Dermis lymphatic vessel endothelial cell (primary cell): ENCODE results near the gene PRAC2. TPM values are rescaled to one million over a fixed set of nuclear protein-coding genes. Genes with fewer than 3 reads are reported as not detected.

Experiments
- total RNA-seq: library from RNA; depleted of rRNA; stranded (reverse); fragments of >200 nt; gene quantifications from 2 replicates; pipeline ENCODE4 v1.2.1, GENCODE V29; 2014

The PRAC2 gene
- not detected in 2 replicates for total RNA-seq

GRCh38 chr17:48722915-48723422 is at the start of gene PRAC2:
Gene PRAC2 (plus strand): TSS chr17:48723185. CDS start chr17:48724411, 1,226 bp downstream.

GRCh38 chr17:48722201-48722907 is 631 bp upstream of the PRAC2 start, which contains the start of gene PRAC1:
Gene PRAC1 (minus strand): TSS chr17:48722518. CDS start chr17:48722392, 126 bp downstream.

DNA sequence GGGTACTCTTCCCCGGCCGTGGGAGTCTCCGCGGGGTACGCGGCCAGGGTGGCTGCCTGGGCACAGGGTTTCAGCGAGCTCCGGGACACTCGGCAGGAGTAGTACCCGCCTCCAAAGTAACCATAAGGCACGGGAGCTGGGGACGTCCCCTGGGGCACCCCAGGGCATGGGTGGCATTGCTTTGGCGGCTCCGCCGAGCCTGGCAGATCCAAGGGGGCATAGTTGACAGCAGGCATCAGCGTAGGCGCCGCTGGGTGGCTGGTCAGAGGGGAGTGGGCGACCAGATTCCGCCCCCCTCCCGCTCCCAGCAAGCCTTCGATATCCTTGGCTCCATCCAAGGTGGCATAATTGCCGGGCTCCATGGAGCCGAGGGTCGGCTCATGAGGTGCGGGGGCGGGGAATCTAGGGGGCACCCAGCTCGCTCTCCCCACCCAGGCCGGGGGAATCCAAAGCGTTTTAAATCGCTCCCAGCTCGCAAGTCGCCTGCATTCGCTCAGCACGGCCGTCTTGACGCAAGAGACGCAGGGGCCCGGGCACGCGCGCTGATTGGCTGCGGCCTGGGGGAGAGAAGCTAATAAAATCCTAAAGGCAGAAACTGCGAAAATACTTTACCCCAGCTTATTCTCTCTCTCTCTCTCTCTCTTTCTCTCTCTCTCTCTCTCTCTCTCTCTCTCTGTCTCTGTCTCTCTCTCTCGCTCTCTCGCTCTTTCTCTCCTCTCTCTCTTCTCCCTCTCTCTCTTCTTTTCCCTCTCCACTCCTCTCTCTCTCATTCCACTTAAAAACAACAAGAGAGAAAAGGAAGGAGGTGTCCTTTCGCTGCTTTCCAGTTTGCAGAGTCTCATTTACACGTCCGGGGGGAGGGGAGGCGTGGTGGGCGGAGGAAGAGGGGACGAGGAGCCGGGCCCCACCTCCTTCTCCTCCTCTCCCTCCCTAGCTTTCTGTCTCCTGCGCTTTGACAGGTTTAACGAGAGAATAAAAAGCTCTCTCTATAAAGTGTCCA is 5.5 kb downstream of the PRAC2 start, which contains the start of gene HOXB13:
Gene HOXB13 (minus strand): TSS at position 519 of the 1,000 bp plus-strand sequence. CDS start 157 bp downstream, at position 362.

Other genes starting within 250 kb of the PRAC2 start
- gene HOXB1, start 192.2 kb upstream of the PRAC2 start, total RNA-seq, result not detected in 2 replicates
- gene HOXB2, start 178.1 kb upstream of the PRAC2 start, total RNA-seq, result 0.09 and 0.76 TPM in 2 replicates
- 0.76 and 1.4 TPM in 2 replicates for gene HOXB4, start 144.8 kb upstream of the PRAC2 start, total RNA-seq
- 1.7 and 5.7 TPM in 2 replicates for gene HOXB3, start 132.9 kb upstream of the PRAC2 start, total RNA-seq
- under 0.01 and 0.11 TPM in 2 replicates for gene HOXB5, start 129.4 kb upstream of the PRAC2 start, total RNA-seq
- 1.7 and 4.8 TPM in 2 replicates for gene HOXB6, start 118.2 kb upstream of the PRAC2 start, total RNA-seq
- gene HOXB7, start 112.2 kb upstream of the PRAC2 start, total RNA-seq, result 2.7 and 10.3 TPM in 2 replicates
- gene HOXB8, start 107.9 kb upstream of the PRAC2 start, total RNA-seq, result 0.09 and 1.7 TPM in 2 replicates
- gene HOXB9, start 96.8 kb upstream of the PRAC2 start, total RNA-seq, result under 0.01 and 0.43 TPM in 2 replicates
- not detected in 2 replicates for gene PRAC1, start 667 bp upstream of the PRAC2 start, total RNA-seq
- not detected in 2 replicates for gene HOXB13, start 5.6 kb downstream of the PRAC2 start, total RNA-seq
- gene TTLL6, start 94.0 kb downstream of the PRAC2 start, total RNA-seq, result under 0.01 TPM in 1 of 2 replicates, not detected in the other
- gene CALCOCO2, start 107.8 kb downstream of the PRAC2 start, total RNA-seq, result 38.7 and 50.8 TPM in 2 replicates
- gene ATP5MC1, start 169.6 kb downstream of the PRAC2 start, total RNA-seq, result 21.7 and 32.5 TPM in 2 replicates
- 51.0 and 57.2 TPM in 2 replicates for gene UBE2Z, start 185.2 kb downstream of the PRAC2 start, total RNA-seq
- 87.0 and 95.8 TPM in 2 replicates for gene SNF8, start 221.7 kb downstream of the PRAC2 start, total RNA-seq
- not detected in 2 replicates for gene GIP, start 245.4 kb downstream of the PRAC2 start, total RNA-seq